ENCODE data around the gene MRPL54.

DNA sequence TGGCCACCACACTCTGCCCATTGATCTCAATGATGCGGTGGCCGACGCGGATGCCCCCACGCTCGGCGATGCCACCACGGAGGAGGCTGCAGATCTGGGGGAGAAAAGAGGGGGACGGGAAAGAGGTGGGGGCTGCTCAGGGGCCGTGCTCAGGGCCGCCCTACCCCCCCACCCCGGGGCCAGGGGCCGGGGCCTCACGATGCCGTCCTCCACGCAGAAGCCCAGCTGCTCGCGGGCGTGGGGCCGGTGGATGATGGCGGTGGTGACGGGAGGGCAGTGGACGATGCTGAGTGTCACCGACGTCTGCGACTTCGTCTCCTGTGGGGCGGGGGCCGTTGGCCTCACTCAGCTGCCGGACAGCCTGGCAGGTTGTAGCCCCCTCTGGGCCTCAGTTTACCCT is 11.2 kb upstream of the MRPL54 start:
- TF ChIP-seq, protein P1, sequence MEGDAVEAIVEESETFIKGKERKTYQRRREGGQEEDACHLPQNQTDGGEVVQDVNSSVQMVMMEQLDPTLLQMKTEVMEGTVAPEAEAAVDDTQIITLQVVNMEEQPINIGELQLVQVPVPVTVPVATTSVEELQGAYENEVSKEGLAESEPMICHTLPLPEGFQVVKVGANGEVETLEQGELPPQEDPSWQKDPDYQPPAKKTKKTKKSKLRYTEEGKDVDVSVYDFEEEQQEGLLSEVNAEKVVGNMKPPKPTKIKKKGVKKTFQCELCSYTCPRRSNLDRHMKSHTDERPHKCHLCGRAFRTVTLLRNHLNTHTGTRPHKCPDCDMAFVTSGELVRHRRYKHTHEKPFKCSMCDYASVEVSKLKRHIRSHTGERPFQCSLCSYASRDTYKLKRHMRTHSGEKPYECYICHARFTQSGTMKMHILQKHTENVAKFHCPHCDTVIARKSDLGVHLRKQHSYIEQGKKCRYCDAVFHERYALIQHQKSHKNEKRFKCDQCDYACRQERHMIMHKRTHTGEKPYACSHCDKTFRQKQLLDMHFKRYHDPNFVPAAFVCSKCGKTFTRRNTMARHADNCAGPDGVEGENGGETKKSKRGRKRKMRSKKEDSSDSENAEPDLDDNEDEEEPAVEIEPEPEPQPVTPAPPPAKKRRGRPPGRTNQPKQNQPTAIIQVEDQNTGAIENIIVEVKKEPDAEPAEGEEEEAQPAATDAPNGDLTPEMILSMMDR (IDR thresholded peaks at IDR 0.05): no peak
- no peak for TF ChIP-seq RFX5 (IDR thresholded peaks at IDR 0.05)
- no peak for TF ChIP-seq POLR2A (IDR thresholded peaks at IDR 0.05; ENCODE audit: low read length)
- no peak for TF ChIP-seq HOXB13 (CRISPR knock-in tag; IDR thresholded peaks at IDR 0.05; ENCODE audit: low read depth)
- no peak for TF ChIP-seq RARB (CRISPR knock-in tag; IDR thresholded peaks at IDR 0.05)
- no peak for TF ChIP-seq NPAS2 (CRISPR knock-in tag; IDR thresholded peaks at IDR 0.05; ENCODE audit: borderline replicate concordance)
- TF ChIP-seq, protein P2, sequence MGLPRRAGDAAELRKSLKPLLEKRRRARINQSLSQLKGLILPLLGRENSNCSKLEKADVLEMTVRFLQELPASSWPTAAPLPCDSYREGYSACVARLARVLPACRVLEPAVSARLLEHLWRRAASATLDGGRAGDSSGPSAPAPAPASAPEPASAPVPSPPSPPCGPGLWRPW (IDR thresholded peaks at IDR 0.05): no peak

All from A549 (cell line).